Embryonic facial prominence (tissue), 1 donor: ENCODE data around the gene BRF1.

Source experiments
- DNase-seq: peaks from one replicate; pipeline ENCODE4 v3.0.0-alpha.2; 2016; ENCODE audit errors: extremely low spot score

Gene BRF1

DNA sequence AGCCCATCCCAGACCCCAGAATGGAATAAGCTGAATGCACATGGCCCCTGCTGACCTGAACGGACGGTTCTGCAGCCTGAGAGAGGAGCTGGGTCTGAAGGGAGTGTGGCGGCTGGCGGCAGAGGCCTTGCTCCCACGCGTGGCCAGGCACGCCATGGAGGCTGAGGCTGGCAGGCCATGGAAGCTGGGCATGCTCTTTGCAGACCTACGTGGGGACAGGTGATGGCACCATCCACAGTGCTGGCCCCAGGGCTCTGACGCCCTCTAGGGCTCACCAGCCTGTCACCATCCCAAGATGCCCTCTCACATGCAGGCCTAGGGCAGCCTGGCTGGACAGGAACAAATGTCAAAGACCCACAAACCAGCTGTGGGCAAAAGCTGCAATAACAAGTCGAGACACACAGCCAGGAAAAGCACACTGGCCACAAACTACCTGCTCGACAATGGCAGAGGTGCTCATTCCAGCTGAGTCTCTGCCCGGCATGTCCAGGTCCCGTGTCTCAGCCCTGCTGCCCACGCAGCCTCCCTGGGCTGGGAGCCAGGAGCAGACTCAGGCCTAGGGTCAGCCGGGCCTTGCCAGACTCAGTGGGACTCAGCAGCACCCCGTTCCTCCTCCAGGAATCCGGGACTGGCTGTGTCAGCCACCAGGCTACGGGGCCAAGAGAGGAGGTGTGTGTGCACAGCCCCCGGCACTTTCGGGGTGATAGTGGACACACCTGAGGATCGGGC lies 32.8 kb downstream of the BRF1 start:
- no peak for DNase-seq

- DNase-seq = no peak
These were observed 39.0 kb downstream of the BRF1 start for GRCh38 chr14:105261781-105262180.

DNA sequence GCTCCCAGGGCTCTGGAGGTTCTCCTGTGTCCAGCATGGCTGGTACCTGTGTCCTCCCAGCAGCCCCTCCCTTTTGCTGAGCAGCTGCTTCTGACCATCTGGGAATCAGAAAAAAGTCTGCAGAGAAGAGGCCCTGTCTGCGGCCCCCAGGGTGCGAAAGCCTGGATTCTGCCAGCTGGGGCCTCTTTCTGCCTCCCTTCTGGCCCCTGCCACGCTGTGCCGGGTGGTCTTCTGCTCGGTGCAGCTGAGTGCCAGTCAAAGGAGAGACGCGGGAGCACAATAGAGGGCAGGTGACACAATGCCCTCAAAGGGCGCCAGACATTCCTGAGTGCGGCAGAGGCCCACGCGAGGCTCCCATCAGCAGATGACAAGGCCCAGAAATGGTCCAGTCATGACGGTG lies 39.8 kb downstream of the BRF1 start:
- no peak for DNase-seq

- DNase-seq = no peak
These were observed 42.0 kb downstream of the BRF1 start for GRCh38 chr14:105258846-105259245.

DNA sequence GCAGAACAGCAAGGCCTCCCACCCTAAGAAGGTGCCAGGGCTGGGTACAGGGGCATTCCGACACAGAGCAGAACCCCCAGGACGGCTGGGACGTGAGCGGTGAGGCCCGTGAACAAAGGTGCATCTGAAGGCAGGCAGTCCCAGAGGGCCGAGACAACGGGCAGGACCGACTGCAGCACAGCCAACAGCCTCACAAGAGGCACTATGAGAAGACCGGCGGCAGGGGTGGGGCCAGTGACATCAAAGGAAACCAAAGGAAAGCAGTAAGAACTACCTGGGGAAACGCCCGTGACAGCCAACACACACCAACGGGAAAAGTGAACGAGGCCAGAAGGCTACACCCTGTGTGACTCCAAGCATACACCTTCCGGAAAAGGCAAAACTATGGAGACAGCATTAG lies 43.3 kb downstream of the BRF1 start:
- no peak for DNase-seq

DNA sequence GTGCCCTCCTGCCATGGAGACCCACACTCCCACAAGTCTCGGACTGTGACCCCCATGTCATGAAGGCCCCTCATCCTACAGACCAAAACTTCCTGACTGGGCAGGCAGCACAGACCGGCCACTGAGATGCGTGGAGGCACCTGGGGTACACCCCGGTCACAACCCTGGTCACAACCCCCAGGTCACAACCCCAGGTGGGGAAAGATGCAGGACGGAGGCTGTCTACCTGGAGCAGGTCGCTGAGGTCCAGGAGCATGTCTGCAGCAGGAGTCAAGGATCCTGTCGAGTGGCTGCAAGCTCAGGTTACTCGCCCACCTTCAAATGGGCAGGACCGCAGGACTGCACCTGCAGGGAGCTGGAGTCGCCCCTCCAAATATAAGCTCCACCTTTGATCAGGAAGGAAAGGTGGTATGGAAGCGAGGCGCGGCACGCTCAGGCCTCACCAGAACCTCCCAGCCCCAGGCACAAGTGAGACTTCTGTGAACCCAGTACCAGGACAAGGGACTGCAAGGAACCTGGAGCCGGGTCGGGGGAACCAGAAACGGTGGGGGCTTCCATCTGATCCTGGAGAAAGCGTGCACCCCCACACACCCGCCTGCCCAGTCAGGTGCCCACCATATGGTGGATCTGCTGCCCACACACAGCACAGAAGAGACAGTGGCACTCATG lies 44.4 kb downstream of the BRF1 start:
- no peak for DNase-seq

- no peak for DNase-seq
These were observed 45.7 kb downstream of the BRF1 start for GRCh38 chr14:105255021-105255507.

GRCh38 chr14:105253329-105253682 lies 47.5 kb downstream of the BRF1 start:
- DNase-seq = no peak

- DNase-seq = no peak
These were observed 48.1 kb downstream of the BRF1 start for GRCh38 chr14:105252552-105253328.

- DNase-seq = no peak
These were observed 48.9 kb downstream of the BRF1 start for GRCh38 chr14:105251920-105252319.

- no peak for DNase-seq
These were observed 49.8 kb downstream of the BRF1 start for GRCh38 chr14:105250986-105251385.

GRCh38 chr14:105250008-105250366 lies 50.8 kb downstream of the BRF1 start:
- no peak for DNase-seq

DNA sequence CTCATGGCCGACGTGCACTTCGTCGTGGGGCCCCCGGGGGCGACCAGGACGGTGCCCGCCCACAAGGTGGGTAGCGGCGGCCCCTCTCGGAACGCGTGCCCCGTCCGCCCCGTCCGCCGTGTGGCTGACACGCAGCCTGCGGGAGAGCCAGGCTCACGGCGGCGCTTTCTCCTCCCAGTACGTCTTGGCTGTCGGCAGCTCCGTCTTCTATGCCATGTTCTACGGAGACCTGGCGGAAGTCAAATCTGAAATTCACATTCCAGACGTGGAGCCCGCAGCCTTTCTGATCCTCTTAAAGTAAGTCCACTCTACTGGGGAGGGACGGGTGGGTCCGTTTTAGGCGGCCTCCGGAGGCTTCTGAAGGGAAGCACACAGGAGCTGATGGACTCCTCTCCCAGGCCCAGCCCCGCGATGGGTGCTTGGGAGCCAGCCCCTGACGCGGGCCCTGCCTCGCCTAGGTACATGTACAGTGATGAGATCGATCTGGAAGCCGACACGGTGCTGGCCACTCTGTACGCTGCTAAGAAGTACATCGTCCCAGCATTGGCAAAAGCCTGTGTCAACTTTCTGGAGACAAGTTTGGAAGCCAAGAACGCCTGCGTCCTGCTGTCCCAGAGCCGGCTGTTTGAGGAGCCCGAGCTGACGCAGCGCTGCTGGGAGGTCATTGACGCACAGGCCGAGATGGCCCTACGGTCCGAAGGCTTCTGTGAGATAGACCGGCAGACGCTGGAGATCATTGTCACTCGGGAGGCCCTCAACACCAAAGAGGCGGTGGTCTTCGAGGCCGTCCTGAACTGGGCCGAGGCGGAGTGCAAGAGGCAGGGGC lies 51.4 kb downstream of the BRF1 start:
- no peak for DNase-seq

DNA sequence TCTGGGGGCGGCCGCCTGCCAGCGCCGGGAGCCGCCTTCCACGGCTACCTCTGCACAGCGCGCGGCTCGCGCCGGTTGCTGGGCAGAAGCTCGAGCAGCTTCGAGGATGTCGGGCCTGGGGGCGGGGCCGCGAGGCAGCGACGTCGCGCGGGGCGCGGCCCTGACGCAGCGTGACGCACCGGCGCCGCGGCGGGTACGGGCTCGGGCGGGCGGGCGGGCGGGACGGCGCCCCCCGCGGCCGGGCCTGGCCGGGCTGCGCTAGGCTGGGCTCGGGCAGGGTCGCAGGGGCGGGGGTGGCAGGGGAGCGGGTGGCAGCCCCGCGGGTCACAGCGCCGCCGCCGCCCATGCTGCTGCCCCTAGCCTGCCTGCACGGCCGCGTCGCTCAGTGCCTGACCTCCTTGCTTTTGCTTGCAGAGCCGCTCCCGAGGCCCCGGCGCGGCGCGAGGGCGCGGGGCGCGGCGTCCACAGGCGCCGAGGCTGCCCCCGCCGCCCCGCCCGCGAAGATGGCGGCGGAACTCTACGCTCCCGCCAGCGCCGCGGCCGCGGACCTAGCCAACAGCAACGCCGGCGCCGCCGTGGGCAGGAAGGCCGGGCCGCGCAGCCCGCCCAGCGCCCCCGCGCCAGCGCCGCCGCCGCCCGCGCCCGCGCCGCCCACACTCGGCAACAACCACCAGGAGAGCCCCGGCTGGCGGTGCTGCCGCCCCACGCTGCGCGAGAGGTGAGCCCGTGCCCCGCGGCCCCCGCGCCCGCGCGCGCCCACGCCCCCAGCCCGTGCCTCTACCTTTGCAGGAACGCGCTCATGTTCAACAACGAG lies 52.2 kb downstream of the BRF1 start, which contains the start of gene BTBD6:
Gene BTBD6 (plus strand): TSS at position 166 of the 814 bp plus-strand sequence. CDS start 179 bp downstream, at position 345.
- peak; percentile 57 for DNase-seq

DNA sequence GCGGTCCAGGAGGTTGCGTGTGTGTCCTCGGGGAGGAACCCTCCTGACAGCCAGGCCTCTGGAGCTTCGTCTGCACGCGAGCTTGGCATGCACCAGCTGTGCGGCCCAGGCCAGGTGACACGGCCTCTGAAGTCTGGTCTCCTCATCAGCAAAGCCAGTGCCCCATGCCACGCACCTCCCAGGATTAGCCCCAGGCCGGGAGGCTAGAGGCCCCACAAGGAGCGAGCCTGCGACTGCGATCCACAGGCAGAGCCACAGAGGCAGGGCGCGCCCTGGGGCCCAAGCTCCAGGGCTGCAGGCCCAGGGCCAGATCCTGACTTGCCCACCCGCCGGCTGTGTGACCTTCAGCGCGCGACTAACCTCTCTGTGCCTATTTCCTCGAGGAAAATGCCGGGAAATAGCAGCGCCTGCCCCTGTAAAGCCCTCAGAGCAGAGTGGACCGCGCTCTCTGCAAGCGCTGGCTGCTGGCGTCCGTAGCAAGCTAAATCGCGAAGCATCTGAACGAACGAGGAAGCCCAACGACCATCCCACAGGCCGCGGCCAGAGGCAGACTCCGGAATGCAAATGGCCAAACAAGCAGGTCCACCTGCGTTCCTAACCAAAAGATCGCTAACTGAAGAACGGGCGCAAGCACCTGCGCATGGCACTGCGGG lies 53.0 kb downstream of the BRF1 start:
- DNase-seq = no peak

DNA sequence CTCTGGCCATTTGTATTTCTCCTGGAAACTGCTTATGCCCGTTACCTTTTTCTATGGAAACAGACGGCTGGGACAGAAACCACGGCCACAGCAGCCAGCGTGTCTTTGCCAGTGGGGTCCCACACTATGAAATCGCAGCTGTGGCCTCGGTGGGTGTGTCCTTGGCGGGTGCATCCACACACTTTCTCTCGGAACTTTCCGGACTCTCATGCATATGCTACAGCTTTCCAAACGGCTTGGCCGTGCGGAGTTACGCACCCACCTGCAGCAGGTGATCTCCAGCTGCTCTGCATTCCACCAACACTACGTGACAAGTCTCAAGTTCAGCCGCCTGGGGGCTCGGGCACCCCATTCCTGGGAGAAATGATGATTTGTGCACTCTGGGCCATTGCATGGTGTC lies 53.8 kb downstream of the BRF1 start:
- no peak for DNase-seq

DNA sequence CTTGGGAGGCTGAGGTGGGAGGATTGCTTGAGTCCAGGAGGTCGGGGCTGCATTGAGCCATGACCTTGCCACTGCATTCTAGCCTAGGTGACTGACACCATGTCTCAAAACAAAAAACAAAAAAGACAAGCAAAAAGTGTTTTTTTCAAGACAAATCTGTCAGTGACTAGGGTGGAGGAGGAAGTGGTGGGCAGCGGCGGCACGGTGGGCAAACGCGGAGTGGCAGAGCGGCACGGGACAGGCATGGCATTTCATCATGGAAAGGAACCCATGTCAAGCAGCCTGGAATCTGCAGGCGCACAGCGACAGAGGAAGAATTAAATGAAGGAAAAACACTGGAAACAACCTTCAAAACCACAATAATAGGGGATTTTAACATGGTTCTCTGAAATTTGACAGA lies 56.5 kb downstream of the BRF1 start:
- no peak for DNase-seq

DNA sequence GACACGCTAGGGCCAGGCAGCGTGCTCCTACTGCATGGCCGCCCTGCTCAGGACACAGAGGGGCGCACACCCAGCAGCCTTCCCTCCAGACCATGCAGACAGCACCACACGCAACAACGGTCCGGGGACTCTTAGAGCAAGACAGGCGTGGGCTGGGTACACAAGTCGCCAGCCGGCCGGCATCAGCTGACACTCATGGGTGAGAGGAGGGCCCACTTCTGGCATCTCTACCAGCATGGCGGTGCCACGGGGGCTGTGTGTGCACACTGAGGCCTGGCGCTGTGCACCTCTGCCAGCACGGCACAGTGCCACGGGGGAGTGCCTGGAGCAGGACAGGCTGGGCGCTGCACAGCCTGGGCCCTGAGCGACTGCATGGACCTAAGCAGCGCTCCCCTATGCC lies 59.2 kb downstream of the BRF1 start:
- no peak for DNase-seq

GRCh38 chr14:105240811-105241576 lies 59.8 kb downstream of the BRF1 start:
- no peak for DNase-seq
